NB4 (cell line): ENCODE results near the gene PCDHA12.
A peak's percentile ranks its signal among the peaks of the same experiment; 100 is the strongest.
"Not testable (repeated sequence)": the region's sequence is repeated elsewhere in the genome, so short reads cannot be mapped to it uniquely, and the experiment has no call there.

Experiments
- DNase-seq: peaks from one replicate; pipeline ENCODE4 v3.0.0; 2010; ENCODE audit warnings: low read depth
- H3K4me3 ChIP-seq: one replicate; pipeline ENCODE4 v1.5.1; 2011; ENCODE audit warnings: mild to moderate bottlenecking, low read depth, low read length, moderate library complexity
- CTCF ChIP-seq: IDR thresholded peaks from one replicate; pipeline ENCODE4 v1.5.1; 2012; ENCODE audit warnings: low read depth, low read length
- MAX ChIP-seq: IDR thresholded peaks from 2 replicates; pipeline ENCODE4 v1.6.1; 2011; ENCODE audit warnings: low read depth, low read length
- MYC ChIP-seq: IDR thresholded peaks from 2 replicates; pipeline ENCODE4 v1.6.1; 2011; ENCODE audit warnings: low read depth, low read length
- POLR2A ChIP-seq: IDR thresholded peaks from 2 replicates; pipeline ENCODE4 v1.6.1; 2011; ENCODE audit warnings: mild to moderate bottlenecking; ENCODE audit not compliant: insufficient read length; ENCODE audit errors: extremely low read depth

Gene PCDHA12

GRCh38 chr5:140835622-140836510, 39.2 kb upstream of the PCDHA12 start:
- H3K4me3 ChIP-seq, result no peak overlapping the region
- TF ChIP-seq MAX (no peak), MYC (no peak), POLR2A (no peak), CTCF (no peak)
- DNase-seq, result no peak

GRCh38 chr5:140840978-140841962, 33.8 kb upstream of the PCDHA12 start, which contains the start of gene PCDHA8:
TSS of gene PCDHA8 (plus strand) at chr5:140841187. CDS start at chr5:140841322, 135 bp downstream.
- TF ChIP-seq CTCF (peak; percentile 78), POLR2A (no peak)
- peak; percentile 72 for DNase-seq
- H3K4me3 ChIP-seq, result no peak within 1 kb of the TSS

GRCh38 chr5:140842798-140843733, 32.0 kb upstream of the PCDHA12 start:
- H3K4me3 ChIP-seq, result no peak overlapping the region
- no peak for TF ChIP-seq MAX
- TF ChIP-seq CTCF, result no peak
- no peak for DNase-seq

GRCh38 chr5:140848139-140849102, 26.7 kb upstream of the PCDHA12 start, which contains the start of gene PCDHA9:
TSS of gene PCDHA9 (plus strand) at chr5:140848382. CDS start at chr5:140848496, 114 bp downstream.
- H3K4me3 ChIP-seq, DNase-seq: not testable (repeated sequence)

- H3K4me3 ChIP-seq, DNase-seq: not testable (repeated sequence)
Measured at GRCh38 chr5:140849831-140850634, 25.1 kb upstream of the PCDHA12 start.
